Testis (tissue), 3 donors: ENCODE results near the gene MMP25. TPM values are rescaled to one million over a fixed set of nuclear protein-coding genes. Genes with fewer than 3 reads are reported as not detected.
"Not testable (repeated sequence)": the region's sequence is repeated elsewhere in the genome, so short reads cannot be mapped to it uniquely, and the experiment has no call there.

Experiments
- DNase-seq: peaks from one replicate; pipeline ENCODE4 v3.0.0-alpha.2; 2019
- H3K27ac ChIP-seq, 2 donors: fragments of 200-600 bp; sonication (generic); one replicate each; pipeline ENCODE4 v1.5.1; 2019
- H3K27me3 ChIP-seq: fragments of 200-600 bp; sonication (generic); one replicate; pipeline ENCODE4 v1.5.1; 2019
- H3K36me3 ChIP-seq: fragments of 200-600 bp; sonication (generic); one replicate; pipeline ENCODE4 v1.5.1; 2017; ENCODE audit warnings: low read depth; ENCODE audit errors: missing control alignments
- H3K4me1 ChIP-seq: fragments of 200-600 bp; sonication (generic); one replicate; pipeline ENCODE4 v1.5.1; 2019
- H3K4me3 ChIP-seq, 2 donors: fragments of 200-600 bp; sonication (generic); one replicate each; pipeline ENCODE4 v1.5.1; 2017 to 2019
- H3K9me3 ChIP-seq: fragments of 200-600 bp; sonication (generic); one replicate; pipeline ENCODE4 v1.5.1; 2017
- POLR2A ChIP-seq: fragments of 450-650 bp; IDR thresholded peaks from one replicate; pipeline ENCODE4 v1.6.1; 2017; ENCODE audit warnings: antibody characterized with exemption, mild to moderate bottlenecking, moderate library complexity
- WGBS, 2 donors: methylation state at CpG; one replicate each; pipeline ENCODE4 v1.1.5; 2018; 5-methylcytosine and 5-hydroxymethylcytosine counted together
- intact Hi-C: fragments of 100-400 bp; cut with DNase I; formaldehyde crosslinking; loops from one replicate; pipeline ENCODE4 v1.15.1; 2023; ENCODE audit warnings: low total_unique reads
- polyA plus RNA-seq: library from polyadenylated mRNA; stranded (reverse); fragments of 350-450 nt; fragmentation: Illumina TruSeq; extraction: RNeasy Lipid Tissue Mini Kit (QIAGEN cat#74804); gene quantifications from one replicate; pipeline ENCODE4 v1.2.3, GENCODE V29; 2014; ENCODE audit warnings: low read depth, low replicate concordance; ENCODE audit not compliant: insufficient read depth
- total RNA-seq, 2 donors: library from RNA; depleted of rRNA; stranded (reverse); fragments of >200 nt; gene quantifications; one replicate each; pipeline ENCODE4 v1.2.3, GENCODE V29; 2016
- TF ChIP-seq, protein P1 (sequence below), 3 experiments: fragments of 450-650 bp in 2 of 3; fragments of 200-600 bp in 1 of 3; sonication (generic) in 1 of 3; IDR thresholded peaks; one replicate each; pipeline ENCODE4 v1.5.1; 2016 to 2019; ENCODE audit warnings: antibody characterized with exemption in 3 of 3, mild to moderate bottlenecking in 2 of 3, moderate library complexity in 1 of 3

The MMP25 gene
- total and polyA plus RNA-seq, 3 donors from 2014 or later: 0.53 to 1.5 (median 0.62) TPM

DNA sequence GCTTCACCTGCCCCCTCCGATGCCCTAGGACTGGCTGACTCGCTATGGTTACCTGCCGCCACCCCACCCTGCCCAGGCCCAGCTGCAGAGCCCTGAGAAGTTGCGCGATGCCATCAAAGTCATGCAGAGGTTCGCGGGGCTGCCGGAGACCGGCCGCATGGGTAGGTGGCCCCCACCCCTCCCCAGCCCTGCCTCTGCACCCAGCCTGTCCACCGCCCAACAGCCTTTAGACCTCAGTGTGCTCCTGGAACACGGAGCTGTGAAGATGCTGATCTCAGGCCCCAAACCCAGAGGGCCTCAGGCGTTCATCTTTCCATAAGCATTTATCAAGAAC, 993 bp downstream of the MMP25 start:
- DNase-seq: no peak
- TF ChIP-seq POLR2A: no peak
- TF ChIP-seq, protein P1, sequence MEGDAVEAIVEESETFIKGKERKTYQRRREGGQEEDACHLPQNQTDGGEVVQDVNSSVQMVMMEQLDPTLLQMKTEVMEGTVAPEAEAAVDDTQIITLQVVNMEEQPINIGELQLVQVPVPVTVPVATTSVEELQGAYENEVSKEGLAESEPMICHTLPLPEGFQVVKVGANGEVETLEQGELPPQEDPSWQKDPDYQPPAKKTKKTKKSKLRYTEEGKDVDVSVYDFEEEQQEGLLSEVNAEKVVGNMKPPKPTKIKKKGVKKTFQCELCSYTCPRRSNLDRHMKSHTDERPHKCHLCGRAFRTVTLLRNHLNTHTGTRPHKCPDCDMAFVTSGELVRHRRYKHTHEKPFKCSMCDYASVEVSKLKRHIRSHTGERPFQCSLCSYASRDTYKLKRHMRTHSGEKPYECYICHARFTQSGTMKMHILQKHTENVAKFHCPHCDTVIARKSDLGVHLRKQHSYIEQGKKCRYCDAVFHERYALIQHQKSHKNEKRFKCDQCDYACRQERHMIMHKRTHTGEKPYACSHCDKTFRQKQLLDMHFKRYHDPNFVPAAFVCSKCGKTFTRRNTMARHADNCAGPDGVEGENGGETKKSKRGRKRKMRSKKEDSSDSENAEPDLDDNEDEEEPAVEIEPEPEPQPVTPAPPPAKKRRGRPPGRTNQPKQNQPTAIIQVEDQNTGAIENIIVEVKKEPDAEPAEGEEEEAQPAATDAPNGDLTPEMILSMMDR (IDR thresholded peaks at IDR 0.05): no peak
- H3K27me3 ChIP-seq: no peaks in the 10 kb centered on the region

DNA sequence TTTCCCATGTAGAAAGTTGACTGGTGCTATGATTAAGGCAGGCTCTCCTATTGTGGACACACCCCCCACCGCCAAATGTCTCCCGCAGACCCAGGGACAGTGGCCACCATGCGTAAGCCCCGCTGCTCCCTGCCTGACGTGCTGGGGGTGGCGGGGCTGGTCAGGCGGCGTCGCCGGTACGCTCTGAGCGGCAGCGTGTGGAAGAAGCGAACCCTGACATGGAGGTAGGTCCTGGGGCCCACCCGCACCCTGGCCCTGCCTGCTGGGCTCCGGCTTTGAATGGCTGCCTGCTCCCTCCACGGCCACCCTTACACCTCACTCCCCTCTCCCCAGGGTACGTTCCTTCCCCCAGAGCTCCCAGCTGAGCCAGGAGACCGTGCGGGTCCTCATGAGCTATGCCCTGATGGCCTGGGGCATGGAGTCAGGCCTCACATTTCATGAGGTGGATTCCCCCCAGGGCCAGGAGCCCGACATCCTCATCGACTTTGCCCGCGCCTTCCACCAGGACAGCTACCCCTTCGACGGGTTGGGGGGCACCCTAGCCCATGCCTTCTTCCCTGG, 3.6 kb downstream of the MMP25 start:
- H3K27me3 ChIP-seq: no peaks in the 10 kb centered on the region
- WGBS, 2 donors: 79 to 86% methylated on average over 14 to 26 of the region's 26 CpGs

More for the DNA sequence above, 993 bp downstream of the MMP25 start:
- Histone ChIP-seq H3K9me3 (no peaks in the 10 kb centered on the region), H3K36me3 (no peaks in the 10 kb centered on the region), H3K4me1 (peaks cover 14% of the 10 kb centered on the region), H3K4me3 (no peak overlapping the region), H3K27ac (no peak overlapping the region)
- intact Hi-C loops: no loop called here
- WGBS, 2 donors: 5 to 7% methylated on average over 2 to 13 of the region's 13 CpGs

DNA sequence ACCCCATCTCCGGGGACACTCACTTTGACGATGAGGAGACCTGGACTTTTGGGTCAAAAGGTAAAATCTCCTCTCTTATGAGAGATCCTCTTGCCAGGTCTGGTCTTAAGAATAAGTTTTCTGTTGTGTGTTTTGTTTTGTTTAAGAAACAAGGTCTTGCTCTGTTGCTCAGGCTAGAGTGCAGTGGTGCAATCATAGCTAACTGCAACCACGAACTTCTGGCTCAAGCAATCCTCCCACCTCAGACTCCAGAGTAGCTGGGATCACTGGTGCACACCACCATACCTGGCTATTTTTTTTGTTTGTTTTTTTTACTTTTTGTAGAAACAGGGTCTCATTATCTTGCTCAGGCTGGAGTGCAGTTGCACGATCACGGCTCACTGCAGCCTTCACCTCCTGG, 4.1 kb downstream of the MMP25 start:
- Histone ChIP-seq H3K27ac (no peak overlapping the region), H3K4me3 (no peak overlapping the region), H3K27me3 (no peaks in the 10 kb centered on the region), H3K36me3 (no peaks in the 10 kb centered on the region), H3K9me3 (no peaks in the 10 kb centered on the region), H3K4me1 (peaks cover 12% of the 10 kb centered on the region)
- WGBS, 2 donors: 80 to 82% methylated on average over 5 of the region's 5 CpGs
- intact Hi-C loops: no loop called here
- TF ChIP-seq, protein P1 (IDR thresholded peaks at IDR 0.05): no peak
- TF ChIP-seq POLR2A: no peak
- DNase-seq: no peak

More for the DNA sequence above, 3.6 kb downstream of the MMP25 start:
- H3K9me3 ChIP-seq: no peaks in the 10 kb centered on the region
- TF ChIP-seq POLR2A: no peak
- TF ChIP-seq, protein P1 (IDR thresholded peaks at IDR 0.05): no peak
- DNase-seq: no peak
- no peak overlapping the region for H3K27ac ChIP-seq
- H3K36me3 ChIP-seq: no peaks in the 10 kb centered on the region
- peaks cover 14% of the 10 kb centered on the region for H3K4me1 ChIP-seq
- intact Hi-C loops: no loop called here
- no peak overlapping the region for H3K4me3 ChIP-seq

DNA sequence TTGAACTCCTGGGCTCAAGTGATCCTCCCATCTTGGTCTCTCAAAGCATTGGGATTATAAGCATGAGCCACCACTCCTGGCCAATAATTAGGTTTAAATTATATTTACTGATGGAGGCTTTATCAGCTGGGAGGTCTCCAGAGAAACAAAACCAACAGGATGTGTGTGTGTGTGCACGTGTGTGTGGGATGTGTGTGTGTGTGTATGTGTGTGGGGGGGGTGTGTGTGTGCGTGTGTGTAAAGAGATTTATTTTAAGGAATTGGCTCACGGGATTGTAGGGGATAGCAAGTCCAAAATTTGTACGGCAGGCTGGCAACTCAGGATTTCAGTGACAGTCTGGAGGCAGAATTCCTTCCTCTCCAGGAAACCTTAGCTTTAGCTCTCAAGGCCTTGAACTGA, 4.6 kb downstream of the MMP25 start:
- TF ChIP-seq POLR2A: no peak
- TF ChIP-seq, protein P1 (IDR thresholded peaks at IDR 0.05): no peak
- Histone ChIP-seq H3K4me1 (peaks cover 6% of the 10 kb centered on the region), H3K27me3 (no peaks in the 10 kb centered on the region), H3K9me3 (no peaks in the 10 kb centered on the region), H3K27ac (no peak overlapping the region), H3K36me3 (no peaks in the 10 kb centered on the region), H3K4me3 (no peak overlapping the region)
- intact Hi-C loops: no loop called here
- DNase-seq: no peak
- 50 to 53% methylated on average over 3 to 4 of the region's 4 CpGs for WGBS, 2 donors

DNA sequence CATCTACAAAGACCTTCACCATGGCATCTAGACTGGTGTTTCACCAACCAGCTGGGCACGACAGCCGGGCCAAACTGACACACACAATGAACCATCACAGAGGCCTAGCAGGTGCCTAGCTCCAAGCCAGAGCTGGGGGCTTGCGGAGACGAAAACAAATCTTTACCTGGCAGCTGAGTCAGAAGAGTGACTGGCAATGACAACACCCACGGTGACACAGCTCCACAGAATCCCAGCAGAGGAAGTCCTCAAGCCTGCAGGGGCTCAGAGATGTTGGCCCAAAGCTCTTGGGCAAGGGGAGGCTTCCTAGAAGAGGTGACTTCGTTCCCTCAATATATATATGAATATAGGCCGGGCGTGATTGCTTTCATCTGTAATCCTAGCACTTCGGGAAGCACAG, 5.1 kb downstream of the MMP25 start:
- intact Hi-C loops: no loop called here
- Histone ChIP-seq H3K36me3 (no peaks in the 10 kb centered on the region), H3K4me3 (no peak overlapping the region), H3K27ac (no peak overlapping the region), H3K27me3 (no peaks in the 10 kb centered on the region), H3K4me1 (peaks cover 2% of the 10 kb centered on the region), H3K9me3 (no peaks in the 10 kb centered on the region)
- WGBS, 2 donors: 92 to 95% methylated on average over 9 of the region's 9 CpGs
- TF ChIP-seq, protein P1 (IDR thresholded peaks at IDR 0.05): no peak
- TF ChIP-seq POLR2A: no peak
- no peak for DNase-seq

DNA sequence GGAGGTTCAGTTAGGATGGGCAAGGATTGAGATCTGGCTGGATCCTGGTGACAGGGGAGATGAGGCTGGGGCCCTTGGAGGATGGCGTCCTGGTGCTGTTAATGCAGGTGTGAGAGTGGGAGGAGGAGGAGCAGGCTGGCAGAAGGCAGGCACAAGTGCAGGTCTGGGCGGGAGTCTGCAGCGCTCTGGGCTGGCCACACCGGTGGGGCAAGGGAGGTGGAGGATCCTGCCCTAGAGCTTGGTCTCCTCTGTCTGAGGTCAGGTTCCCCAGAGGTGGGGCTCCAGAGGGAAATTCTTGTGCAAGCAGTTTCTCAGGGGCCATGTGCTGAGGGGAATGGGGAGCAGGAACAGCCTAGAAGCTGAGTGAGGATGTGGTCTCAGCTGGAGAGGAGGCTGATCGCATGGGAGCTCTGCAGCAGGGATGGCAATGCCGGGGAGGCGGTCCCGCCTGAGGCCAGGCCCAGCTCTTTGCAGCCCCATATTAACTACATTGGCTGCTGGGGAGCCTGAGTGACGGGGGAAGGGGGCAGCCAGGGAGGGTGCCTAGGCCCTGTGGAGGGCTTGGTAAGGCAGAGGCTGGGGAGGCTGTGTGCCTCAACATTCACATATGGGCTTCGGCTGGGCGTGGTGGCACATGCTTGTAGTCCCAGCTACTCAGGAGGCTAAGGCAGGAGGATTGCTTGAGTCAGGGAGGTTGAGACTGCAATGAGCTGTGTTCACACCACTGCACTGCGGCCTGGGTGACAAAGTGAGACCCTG, 6.4 kb downstream of the MMP25 start:
- intact Hi-C loops, DNase-seq, H3K9me3 ChIP-seq: not testable (repeated sequence)

DNA sequence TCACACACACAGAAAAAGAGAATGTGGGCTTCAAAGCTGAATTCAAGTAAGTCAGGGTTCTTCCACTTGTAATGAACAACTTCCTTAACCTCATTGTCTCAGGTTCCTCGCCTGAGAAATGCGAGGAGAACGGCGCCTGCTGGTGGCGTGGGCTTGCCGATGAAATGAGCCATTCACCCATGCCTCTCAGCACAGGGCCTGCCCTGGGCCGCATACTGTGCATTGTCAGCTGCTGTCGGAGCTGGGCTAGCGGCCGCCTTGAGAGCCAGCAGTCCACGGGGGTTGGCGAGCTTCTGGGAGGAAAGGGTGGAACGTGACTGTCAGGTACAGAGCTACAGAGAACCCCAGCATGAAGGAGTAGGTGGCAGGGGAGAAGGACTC, 7.0 kb downstream of the MMP25 start:
- DNase-seq, intact Hi-C loops, H3K27me3 ChIP-seq, H3K4me3 ChIP-seq, H3K27ac ChIP-seq, H3K36me3 ChIP-seq, H3K9me3 ChIP-seq, H3K4me1 ChIP-seq: not testable (repeated sequence)
- WGBS, 2 donors: 90 to 97% methylated on average over 6 to 12 of the region's 13 CpGs

More for the DNA sequence above, 6.4 kb downstream of the MMP25 start:
- not testable (repeated sequence) for H3K36me3 ChIP-seq, H3K4me1 ChIP-seq, H3K27me3 ChIP-seq, H3K4me3 ChIP-seq, H3K27ac ChIP-seq
- 78 to 86% methylated on average over 9 to 11 of the region's 12 CpGs for WGBS, 2 donors
